HCT116 (cell line): ENCODE results near the gene PRDM7. TPM values are rescaled to one million over a fixed set of nuclear protein-coding genes. Genes with fewer than 3 reads are reported as not detected.

ENCODE experiments used
- ATAC-seq: fragments of 200-7000 bp; cut with Tn5 transposase; 2 replicates; pipeline ENCODE4 v1.9.1; 2020; ENCODE audit warnings: mild to moderate bottlenecking, moderate library complexity
- BruUV-seq: library from RNA; stranded (reverse); fragments of 400-500 nt; replicated peaks from 2 replicates; lab custom pipeline; 2021; lab: Mats Ljungman, UMichigan
- CTCF ChIA-PET: fragments of 300-600 bp; sonication (Branson Sonifier 250); formaldehyde crosslinking; loops from one replicate; lab custom pipeline; 2021; ENCODE audit warnings: antibody characterized with exemption; lab: Charles Lee
- POLR2A ChIA-PET: fragments of 300-600, 350-600 bp; sonication (Branson Sonifier 250); formaldehyde crosslinking; loops from one replicate; lab custom pipeline; 2021; ENCODE audit warnings: antibody characterized with exemption; lab: Charles Lee
- RAD21 ChIA-PET, 2 experiments: fragments of 300-600 bp; sonication (Branson Sonifier 250); formaldehyde crosslinking; loops; one replicate each; lab custom pipeline; 2023; ENCODE audit warnings: low total read pairs in 2 of 2; ENCODE audit not compliant: uncharacterized antibody in 2 of 2, unreplicated experiment in 2 of 2, low non-redundant PET in 1 of 2; lab: Charles Lee
- DNase-seq: peaks from one replicate; pipeline ENCODE4 v3.0.0-alpha.2; 2010; ENCODE audit warnings: low read depth, low spot score
- H2AFZ ChIP-seq: fragments of 200-600 bp; shearing (Covaris generic), sonication (generic); 2 replicates; pipeline ENCODE4 v1.6.1; 2017; ENCODE audit warnings: low read depth, mixed run types, mixed read lengths, antibody characterized with exemption, low read length; ENCODE audit not compliant: poor library complexity, severe bottlenecking
- H3K27ac ChIP-seq: 2 replicates; pipeline ENCODE4 v1.5.1; 2012; ENCODE audit warnings: low read depth, low read length
- H3K27me3 ChIP-seq: fragments of 200-600 bp; sonication (generic); 2 replicates; pipeline ENCODE4 v1.6.1; 2016; ENCODE audit warnings: mixed run types, low read length, mixed read lengths; ENCODE audit not compliant: insufficient read depth
- H3K36me3 ChIP-seq, 2 experiments: fragments of 200-500 bp in 1 of 2; fragments of 200-600 bp in 1 of 2; sonication (Bioruptor generic) in 1 of 2; sonication (generic) in 1 of 2; 2 replicates each; pipeline versions ENCODE4 v1.5.1 to v1.6.1; 2014 to 2016; ENCODE audit warnings: low read length in 2 of 2, inconsistent platforms in 1 of 2, mixed read lengths in 1 of 2, mixed run types in 1 of 2; ENCODE audit not compliant: insufficient read depth in 2 of 2, control insufficient read depth in 1 of 2
- H3K4me1 ChIP-seq, 2 experiments: fragments of 200-600 bp in 1 of 2; sonication (generic) in 1 of 2; 2 replicates each; pipeline versions ENCODE4 v1.5.1 to v1.6.1; 2012 to 2017; ENCODE audit warnings: low read length in 2 of 2, inconsistent platforms in 1 of 2, mild to moderate bottlenecking in 1 of 2, mixed read lengths in 1 of 2, mixed run types in 1 of 2, moderate library complexity in 1 of 2; ENCODE audit not compliant: insufficient read depth in 2 of 2, control insufficient read depth in 1 of 2
- H3K4me2 ChIP-seq: fragments of 200-600 bp; sonication (generic); 2 replicates; pipeline ENCODE4 v1.6.1; 2017; ENCODE audit warnings: mixed run types, low read length, mixed read lengths
- H3K4me3 ChIP-seq, 2 experiments: fragments of 200-600 bp in 1 of 2; sonication (generic) in 1 of 2; replicated peaks in 1 of 2; 2 replicates each; pipeline ENCODE4 v1.5.1; 2011 to 2016; ENCODE audit warnings: low read length in 2 of 2, control low read depth in 1 of 2, low read depth in 1 of 2, mild to moderate bottlenecking in 1 of 2, mixed read lengths in 1 of 2, mixed run types in 1 of 2
- H3K79me2 ChIP-seq: fragments of 200-600 bp; sonication (generic); 2 replicates; pipeline ENCODE4 v1.6.1; 2017; ENCODE audit warnings: mild to moderate bottlenecking, mixed run types, low read length, moderate library complexity, mixed read lengths; ENCODE audit not compliant: insufficient read depth
- H3K9ac ChIP-seq: fragments of 200-600 bp; sonication (generic); 2 replicates; pipeline ENCODE4 v1.6.1; 2016; ENCODE audit warnings: low read length, mixed read lengths
- H3K9me2 ChIP-seq: fragments of 200-600 bp; sonication (generic), shearing (Covaris generic); 2 replicates; pipeline ENCODE4 v1.6.1; 2017; ENCODE audit warnings: mixed run types, mild to moderate bottlenecking, moderate library complexity; ENCODE audit not compliant: insufficient read depth
- H3K9me3 ChIP-seq, 2 experiments: fragments of 200-500 bp in 1 of 2; fragments of 200-600 bp in 1 of 2; sonication (Bioruptor generic) in 1 of 2; sonication (generic) in 1 of 2; 2 replicates each; pipeline ENCODE4 v1.6.1; 2014 to 2017; ENCODE audit warnings: low read length in 2 of 2, mixed read lengths in 2 of 2, inconsistent platforms in 1 of 2, low read depth in 1 of 2, mild to moderate bottlenecking in 1 of 2, mixed run types in 1 of 2, moderate library complexity in 1 of 2; ENCODE audit not compliant: control insufficient read depth in 1 of 2, insufficient read depth in 1 of 2
- H4K20me1 ChIP-seq: fragments of 200-600 bp; sonication (generic), shearing (Covaris generic); 2 replicates; pipeline ENCODE4 v1.6.1; 2017; ENCODE audit warnings: mixed run types, mild to moderate bottlenecking, moderate library complexity; ENCODE audit not compliant: insufficient read depth
- CBX3 ChIP-seq: IDR thresholded peaks from 2 replicates; pipeline ENCODE4 v1.6.1; 2012; ENCODE audit warnings: low read depth
- EGR1 ChIP-seq: IDR thresholded peaks from 2 replicates; pipeline ENCODE4 v1.6.1; 2012; ENCODE audit warnings: low read depth
- POLR2AphosphoS5 ChIP-seq: IDR thresholded peaks from 2 replicates; pipeline ENCODE4 v1.6.1; 2011; ENCODE audit warnings: mild to moderate bottlenecking, low read depth, low read length, moderate library complexity
- TCF7L2 ChIP-seq: IDR thresholded peaks from 2 replicates; pipeline ENCODE4 v1.7.0; 2011; ENCODE audit warnings: borderline replicate concordance, inconsistent platforms; ENCODE audit not compliant: insufficient read depth, insufficient read length; ENCODE audit errors: extremely low read depth
- intact Hi-C: fragments of 100-400 bp; cut with micrococcal nuclease; formaldehyde crosslinking; loops from 2 replicates; pipeline ENCODE4 v1.10.0; 2022
- total RNA-seq: library from RNA; stranded (reverse); gene quantifications from one replicate; pipeline ENCODE4 v1.2.1, GENCODE V29; 2021; ENCODE audit not compliant: unreplicated experiment
- TF ChIP-seq, protein P1 (sequence below): IDR thresholded peaks from 2 replicates; pipeline ENCODE4 v1.6.1; 2012
- TF ChIP-seq, protein P2 (sequence below), 3 experiments: fragments of 200-600 bp in 1 of 3; sonication (generic) in 1 of 3; IDR thresholded peaks in 2 of 3; conservative IDR thresholded peaks in 1 of 3; 2 replicates each; pipeline ENCODE4 v1.5.1; 2012 to 2017; ENCODE audit warnings: low read depth in 2 of 3, low read length in 2 of 3, antibody characterized with exemption in 1 of 3, borderline replicate concordance in 1 of 3, control low read depth in 1 of 3, mild to moderate bottlenecking in 1 of 3, mixed read lengths in 1 of 3, mixed run types in 1 of 3, moderate library complexity in 1 of 3; ENCODE audit not compliant: insufficient read depth in 1 of 3

Gene PRDM7
- total RNA-seq, 1 experiment from 2014 or later: 0.07 TPM

DNA sequence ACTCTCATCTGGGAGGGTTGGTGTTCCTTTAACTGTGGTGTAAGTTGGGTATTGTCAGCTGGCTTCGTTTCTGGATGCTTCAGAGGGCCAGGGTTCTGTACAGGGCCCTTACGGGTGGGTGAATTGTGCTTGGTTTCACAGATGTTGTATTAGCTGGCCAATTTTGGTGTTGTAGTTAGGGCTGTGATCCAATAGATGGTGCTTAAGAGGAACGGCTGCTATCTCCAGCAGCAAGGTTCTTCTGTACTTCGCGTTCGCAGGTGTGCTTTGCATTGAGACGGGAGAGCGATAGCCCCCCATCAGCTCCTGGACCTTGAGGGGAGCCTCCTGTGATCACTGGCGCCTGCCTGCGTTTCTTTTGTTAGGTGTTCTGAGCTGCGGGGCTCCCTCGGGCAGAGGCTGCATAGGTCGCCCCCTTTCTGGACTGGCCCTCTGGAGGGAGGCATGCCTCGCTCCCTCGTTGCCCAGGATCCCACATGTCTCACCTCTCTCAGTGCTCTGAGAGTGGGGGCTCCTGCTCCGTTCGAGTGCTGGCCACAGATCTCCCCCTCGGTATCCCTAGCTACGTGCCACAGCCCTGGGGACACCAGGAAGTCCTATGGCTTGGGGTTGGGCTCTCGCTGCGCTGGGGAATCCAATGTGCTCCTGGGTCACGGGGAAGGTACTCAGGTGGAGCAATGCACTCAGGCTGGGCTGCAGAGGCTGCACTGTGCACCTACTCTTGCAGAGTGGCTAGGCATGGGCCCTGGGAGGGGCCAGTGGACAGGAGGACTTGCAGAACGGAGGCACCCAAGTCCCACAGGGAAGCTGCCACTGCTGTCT lies 837 bp upstream of the PRDM7 start:
- DNase-seq (no peak), ATAC-seq (peak; percentile 24)
- TF ChIP-seq, protein P1, sequence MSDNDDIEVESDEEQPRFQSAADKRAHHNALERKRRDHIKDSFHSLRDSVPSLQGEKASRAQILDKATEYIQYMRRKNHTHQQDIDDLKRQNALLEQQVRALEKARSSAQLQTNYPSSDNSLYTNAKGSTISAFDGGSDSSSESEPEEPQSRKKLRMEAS: no peak
- TF ChIP-seq TCF7L2 (no peak), EGR1 (no peak), POLR2AphosphoS5 (no peak), CBX3 (no peak)
- TF ChIP-seq, protein P2, sequence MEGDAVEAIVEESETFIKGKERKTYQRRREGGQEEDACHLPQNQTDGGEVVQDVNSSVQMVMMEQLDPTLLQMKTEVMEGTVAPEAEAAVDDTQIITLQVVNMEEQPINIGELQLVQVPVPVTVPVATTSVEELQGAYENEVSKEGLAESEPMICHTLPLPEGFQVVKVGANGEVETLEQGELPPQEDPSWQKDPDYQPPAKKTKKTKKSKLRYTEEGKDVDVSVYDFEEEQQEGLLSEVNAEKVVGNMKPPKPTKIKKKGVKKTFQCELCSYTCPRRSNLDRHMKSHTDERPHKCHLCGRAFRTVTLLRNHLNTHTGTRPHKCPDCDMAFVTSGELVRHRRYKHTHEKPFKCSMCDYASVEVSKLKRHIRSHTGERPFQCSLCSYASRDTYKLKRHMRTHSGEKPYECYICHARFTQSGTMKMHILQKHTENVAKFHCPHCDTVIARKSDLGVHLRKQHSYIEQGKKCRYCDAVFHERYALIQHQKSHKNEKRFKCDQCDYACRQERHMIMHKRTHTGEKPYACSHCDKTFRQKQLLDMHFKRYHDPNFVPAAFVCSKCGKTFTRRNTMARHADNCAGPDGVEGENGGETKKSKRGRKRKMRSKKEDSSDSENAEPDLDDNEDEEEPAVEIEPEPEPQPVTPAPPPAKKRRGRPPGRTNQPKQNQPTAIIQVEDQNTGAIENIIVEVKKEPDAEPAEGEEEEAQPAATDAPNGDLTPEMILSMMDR (IDR thresholded peaks at IDR 0.05 in 2 of 3, conservative IDR thresholded peaks at IDR 0.05 in 1 of 3; ENCODE audit: borderline replicate concordance in 1 of 3, insufficient read depth in 1 of 3, low read depth in 2 of 3, low read length in 2 of 3): 0 out of 6 replicates have a peak, but pooled peaks of 1 of the 3 experiments have one; percentile 17
- H4K20me1 ChIP-seq: no peaks in the 10 kb centered on the region
- BruUV-seq: TSS peak; percentile 99
- RAD21 ChIA-PET: no interaction called here
- H3K27ac ChIP-seq: peak overlapping the region; percentile 54
- peak overlapping the region; percentile 39 to 53 for H3K4me3 ChIP-seq
- H3K36me3 ChIP-seq: no peaks in the 10 kb centered on the region
- no peaks in the 10 kb centered on the region for H3K9me2 ChIP-seq
- no peaks in the 10 kb centered on the region for H3K27me3 ChIP-seq
- intact Hi-C loops: no loop called here
- POLR2A ChIA-PET: no interaction called here
- peak overlapping the region; percentile 90 for H2AFZ ChIP-seq
- H3K4me2 ChIP-seq: peak overlapping the region; percentile 76
- H3K9me3 ChIP-seq: no peaks in the 10 kb centered on the region
- peaks cover 9 to 32% of the 10 kb centered on the region in 2 experiments for H3K4me1 ChIP-seq
- CTCF ChIA-PET: no interaction called here
- H3K79me2 ChIP-seq: no peaks in the 10 kb centered on the region
- H3K9ac ChIP-seq: peak overlapping the region; percentile 60
